ENCODE measurements around the gene KRT12. TPM values are rescaled to one million over a fixed set of nuclear protein-coding genes. Genes with fewer than 3 reads are reported as not detected.

The KRT12 gene
- total and polyA plus RNA-seq, 2 experiments from 2014 or later: not detected

DNA sequence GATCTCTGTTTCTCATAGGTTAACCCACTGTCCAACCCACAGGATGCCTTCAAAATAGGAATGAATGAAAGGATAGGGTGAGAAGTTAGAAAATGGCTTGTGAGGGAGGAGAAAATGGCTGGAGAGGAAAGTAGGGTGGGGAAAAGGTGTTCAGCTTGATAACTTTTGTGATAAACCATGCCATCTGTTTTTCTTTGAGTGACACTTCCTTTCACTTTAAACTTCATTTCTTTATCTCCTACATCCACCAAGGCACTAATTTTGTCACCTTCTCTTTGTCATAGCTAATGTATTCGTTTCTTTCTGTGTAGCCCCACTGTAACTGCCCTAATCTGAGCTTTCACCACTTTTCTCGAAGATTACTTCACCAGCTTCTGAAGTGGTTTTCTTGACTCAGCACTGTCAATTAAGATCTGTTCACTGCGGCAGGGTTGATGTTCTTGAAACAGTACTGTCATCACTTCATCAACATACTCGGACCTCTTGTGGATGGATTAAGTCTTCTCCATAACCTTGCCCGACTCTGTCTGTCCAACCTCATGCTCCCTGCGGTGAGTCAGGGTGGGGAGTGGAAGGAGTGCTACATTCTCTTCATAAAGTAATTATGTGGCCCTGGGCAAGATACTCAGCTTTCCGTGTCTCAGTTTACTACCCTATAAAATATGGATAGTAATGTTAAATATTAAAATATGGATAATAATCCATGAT, 39.1 kb downstream of the KRT12 start:
- H3K4me3 ChIP-seq: no peak overlapping the region
- no peak for DNase-seq (ENCODE audit: low spot score)
- peaks cover 16% of the 10 kb centered on the region for H3K79me2 ChIP-seq
- no peaks in the 10 kb centered on the region for H3K36me3 ChIP-seq (replicated peaks; ENCODE audit: insufficient read depth, low read depth)
- TF ChIP-seq EZH2phosphoT487 (IDR thresholded peaks at IDR 0.05; ENCODE audit: low read depth, severe bottlenecking, unreplicated experiment) (no peak), EZH2 (IDR thresholded peaks at IDR 0.05; ENCODE audit: borderline replicate concordance) (no peak)
- TF ChIP-seq, protein P1, sequence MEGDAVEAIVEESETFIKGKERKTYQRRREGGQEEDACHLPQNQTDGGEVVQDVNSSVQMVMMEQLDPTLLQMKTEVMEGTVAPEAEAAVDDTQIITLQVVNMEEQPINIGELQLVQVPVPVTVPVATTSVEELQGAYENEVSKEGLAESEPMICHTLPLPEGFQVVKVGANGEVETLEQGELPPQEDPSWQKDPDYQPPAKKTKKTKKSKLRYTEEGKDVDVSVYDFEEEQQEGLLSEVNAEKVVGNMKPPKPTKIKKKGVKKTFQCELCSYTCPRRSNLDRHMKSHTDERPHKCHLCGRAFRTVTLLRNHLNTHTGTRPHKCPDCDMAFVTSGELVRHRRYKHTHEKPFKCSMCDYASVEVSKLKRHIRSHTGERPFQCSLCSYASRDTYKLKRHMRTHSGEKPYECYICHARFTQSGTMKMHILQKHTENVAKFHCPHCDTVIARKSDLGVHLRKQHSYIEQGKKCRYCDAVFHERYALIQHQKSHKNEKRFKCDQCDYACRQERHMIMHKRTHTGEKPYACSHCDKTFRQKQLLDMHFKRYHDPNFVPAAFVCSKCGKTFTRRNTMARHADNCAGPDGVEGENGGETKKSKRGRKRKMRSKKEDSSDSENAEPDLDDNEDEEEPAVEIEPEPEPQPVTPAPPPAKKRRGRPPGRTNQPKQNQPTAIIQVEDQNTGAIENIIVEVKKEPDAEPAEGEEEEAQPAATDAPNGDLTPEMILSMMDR (IDR thresholded peaks at IDR 0.05; ENCODE audit: poor library complexity): no peak
- no peaks in the 10 kb centered on the region for H4K20me1 ChIP-seq (ENCODE audit: insufficient read depth, poor library complexity, severe bottlenecking)
- H2AFZ ChIP-seq: no peak overlapping the region
- 78% methylated on average over 7 of the region's 7 CpGs for WGBS (ENCODE audit: low lambda C conversion rate, missing lambda C conversion rate)
- H3K4me1 ChIP-seq (ENCODE audit: insufficient read depth): no peaks in the 10 kb centered on the region
- no peaks in the 10 kb centered on the region for H3K9me3 ChIP-seq (ENCODE audit: low read depth)
- H3K27ac ChIP-seq: no peak overlapping the region
- no peaks in the 10 kb centered on the region for H3K9me2 ChIP-seq (replicated peaks; ENCODE audit: insufficient read depth)
- no peak overlapping the region for H3K4me2 ChIP-seq
- no peaks in the 10 kb centered on the region for H3K27me3 ChIP-seq

DNA sequence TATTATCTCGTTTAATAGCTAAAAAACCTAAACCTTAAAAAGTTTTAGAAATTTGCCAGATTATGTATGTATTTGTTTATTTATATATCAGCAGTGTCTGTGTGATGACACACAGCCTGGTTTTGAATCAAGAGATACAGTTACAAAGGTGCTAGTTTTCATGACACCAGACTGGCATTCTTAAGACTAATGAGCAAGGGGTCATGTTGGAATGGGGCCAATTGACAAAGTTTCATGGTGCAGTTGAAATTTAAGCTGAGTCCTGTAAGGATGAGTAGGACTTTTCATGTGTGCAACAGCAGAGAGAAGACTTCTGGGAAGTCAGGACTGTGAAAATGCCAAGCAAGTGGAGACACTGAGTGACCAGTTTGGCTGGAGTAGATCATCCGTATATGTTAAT, 41.4 kb downstream of the KRT12 start:
- H3K9me2 ChIP-seq (replicated peaks; ENCODE audit: insufficient read depth): no peaks in the 10 kb centered on the region

DNA sequence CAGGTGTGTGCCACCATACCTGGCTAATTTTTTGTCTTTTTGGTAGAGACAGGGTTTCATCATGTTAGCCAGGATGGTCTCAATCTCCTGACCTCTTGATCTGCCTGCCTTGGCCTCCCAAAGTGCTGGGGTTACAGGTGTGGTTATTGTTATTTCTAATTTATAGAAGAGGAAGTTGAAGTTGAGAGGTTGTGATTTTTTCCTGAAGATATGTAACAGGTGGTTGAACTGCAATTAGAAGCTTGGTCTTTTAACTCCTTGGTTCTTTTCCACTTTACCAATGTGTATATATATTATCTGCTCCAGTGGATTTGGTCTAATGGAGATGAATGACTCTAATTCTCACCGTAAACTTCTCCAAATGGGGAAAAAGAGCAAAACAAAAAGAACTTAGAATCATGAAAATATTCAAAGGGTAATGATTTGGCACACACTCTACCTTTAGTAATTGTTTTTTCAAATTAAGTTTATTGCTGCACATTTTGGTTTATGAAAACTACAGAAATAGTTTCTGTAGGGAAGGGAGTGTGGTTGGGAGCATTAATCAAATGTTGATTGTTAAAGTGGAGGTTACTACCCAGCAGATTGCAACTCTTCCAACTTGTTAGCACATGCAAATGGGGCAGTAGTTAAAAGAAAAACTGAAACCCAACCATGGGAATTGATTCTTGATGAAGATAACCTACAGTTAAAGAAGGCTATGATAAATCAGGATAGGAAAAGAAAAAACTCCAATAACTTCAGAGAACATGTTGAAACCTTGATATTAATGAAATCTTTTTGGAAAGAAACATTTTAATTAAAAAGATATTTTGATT, 42.8 kb downstream of the KRT12 start:
- H3K9me3 ChIP-seq (ENCODE audit: low read depth): no peaks in the 10 kb centered on the region
- no peak for DNase-seq (ENCODE audit: low spot score)
- peaks cover 10% of the 10 kb centered on the region for H3K4me1 ChIP-seq (ENCODE audit: insufficient read depth)
- no peak for TF ChIP-seq EZH2phosphoT487 (IDR thresholded peaks at IDR 0.05; ENCODE audit: low read depth, severe bottlenecking, unreplicated experiment)
- TF ChIP-seq, protein P1 (IDR thresholded peaks at IDR 0.05; ENCODE audit: poor library complexity): no peak
- TF ChIP-seq EZH2 (IDR thresholded peaks at IDR 0.05; ENCODE audit: borderline replicate concordance): no peak
- no peak overlapping the region for H3K27ac ChIP-seq
- no peaks in the 10 kb centered on the region for H3K9me2 ChIP-seq (replicated peaks; ENCODE audit: insufficient read depth)
- no peaks in the 10 kb centered on the region for H4K20me1 ChIP-seq (ENCODE audit: insufficient read depth, poor library complexity, severe bottlenecking)
- no peaks in the 10 kb centered on the region for H3K36me3 ChIP-seq (replicated peaks; ENCODE audit: insufficient read depth, low read depth)
- H2AFZ ChIP-seq: no peak overlapping the region
- 94% methylated on average over 1 of the region's 1 CpG for WGBS (ENCODE audit: low lambda C conversion rate, missing lambda C conversion rate)
- peaks cover 29% of the 10 kb centered on the region for H3K79me2 ChIP-seq
- H3K27me3 ChIP-seq: no peaks in the 10 kb centered on the region
- H3K4me2 ChIP-seq: no peak overlapping the region
- no peak overlapping the region for H3K4me3 ChIP-seq

More for the DNA sequence above, 41.4 kb downstream of the KRT12 start:
- Histone ChIP-seq H3K4me1 (ENCODE audit: insufficient read depth) (no peaks in the 10 kb centered on the region), H4K20me1 (ENCODE audit: insufficient read depth, poor library complexity, severe bottlenecking) (no peaks in the 10 kb centered on the region), H3K36me3 (replicated peaks; ENCODE audit: insufficient read depth, low read depth) (no peaks in the 10 kb centered on the region), H3K9me3 (ENCODE audit: low read depth) (no peaks in the 10 kb centered on the region), H3K27me3 (no peaks in the 10 kb centered on the region), H2AFZ (no peak overlapping the region), H3K4me2 (no peak overlapping the region), H3K79me2 (peaks cover 20% of the 10 kb centered on the region), H3K27ac (no peak overlapping the region), H3K4me3 (no peak overlapping the region)
- no peak for DNase-seq (ENCODE audit: low spot score)
- TF ChIP-seq, protein P1 (IDR thresholded peaks at IDR 0.05; ENCODE audit: poor library complexity): no peak
- TF ChIP-seq EZH2phosphoT487 (IDR thresholded peaks at IDR 0.05; ENCODE audit: low read depth, severe bottlenecking, unreplicated experiment): no peak
- no peak for TF ChIP-seq EZH2 (IDR thresholded peaks at IDR 0.05; ENCODE audit: borderline replicate concordance)
- 89% methylated on average over 2 of the region's 2 CpGs for WGBS (ENCODE audit: low lambda C conversion rate, missing lambda C conversion rate)
